ENCODE measurements around the gene ARHGAP15.

The ARHGAP15 gene

GRCh38 chr2:143762176-143762928, 633.1 kb downstream of the ARHGAP15 start:
- no peak for DNase-seq (ENCODE audit: low read depth)
- no peak for TF ChIP-seq CTCF (conservative IDR thresholded peaks at IDR 0.05; ENCODE audit: low read depth, low read length)
- H3K4me3 ChIP-seq (ENCODE audit: low read length) = no peak overlapping the region

- no peak for TF ChIP-seq CTCF (conservative IDR thresholded peaks at IDR 0.05; ENCODE audit: low read depth, low read length)
- DNase-seq (ENCODE audit: low read depth) = no peak
- H3K4me3 ChIP-seq (ENCODE audit: low read length) = no peak overlapping the region
Measured at GRCh38 chr2:143764261-143764660, 635.0 kb downstream of the ARHGAP15 start.

GRCh38 chr2:143764706-143765105, 635.5 kb downstream of the ARHGAP15 start:
- H3K4me3 ChIP-seq (ENCODE audit: low read length) = no peak overlapping the region
- DNase-seq (ENCODE audit: low read depth) = no peak
- no peak for TF ChIP-seq CTCF (conservative IDR thresholded peaks at IDR 0.05; ENCODE audit: low read depth, low read length)

GRCh38 chr2:143768991-143769390, 639.8 kb downstream of the ARHGAP15 start:
- no peak overlapping the region for H3K4me3 ChIP-seq (ENCODE audit: low read length)
- TF ChIP-seq CTCF (conservative IDR thresholded peaks at IDR 0.05; ENCODE audit: low read depth, low read length) = no peak
- no peak for DNase-seq (ENCODE audit: low read depth)

GRCh38 chr2:143771939-143772338, 642.7 kb downstream of the ARHGAP15 start:
- no peak for DNase-seq (ENCODE audit: low read depth)
- no peak overlapping the region for H3K4me3 ChIP-seq (ENCODE audit: low read length)
- no peak for TF ChIP-seq CTCF (conservative IDR thresholded peaks at IDR 0.05; ENCODE audit: low read depth, low read length)

- DNase-seq (ENCODE audit: low read depth) = peak; percentile 55
- H3K4me3 ChIP-seq (ENCODE audit: low read length) = peak overlapping the region; percentile 34
- TF ChIP-seq CTCF (conservative IDR thresholded peaks at IDR 0.05; ENCODE audit: low read depth, low read length) = no peak
Measured at GRCh38 chr2:143776526-143777297, 647.5 kb downstream of the ARHGAP15 start.

Data from retinal pigment epithelial cell (primary cell).